Heart left ventricle (tissue), 16 donors: ENCODE results near the gene EXOC3L2. TPM values are rescaled to one million over a fixed set of nuclear protein-coding genes. Genes with fewer than 3 reads are reported as not detected.

Experiments used
- ATAC-seq, 4 donors: fragments of 200-7000 bp; cut with Tn5 transposase; one replicate each; pipeline ENCODE4 v1.9.1; 2020 to 2022; ENCODE audit warnings: moderate library complexity in 4 of 4, mild to moderate bottlenecking in 3 of 4, moderate number of reproducible peaks in 1 of 4
- DNase-seq, 5 donors: peaks; one replicate each; pipeline ENCODE4 v3.0.0-alpha.2; 2020
- H3K27ac ChIP-seq, 12 donors: fragments of 200-600 bp; sonication (generic) in 4 of 12; one replicate each; pipeline versions ENCODE4 v1.5.0 to v1.8.0; 2016 to 2022; ENCODE audit warnings: mild to moderate bottlenecking in 2 of 12
- H3K27me3 ChIP-seq, 9 donors: fragments of 200-600 bp; sonication (generic) in 2 of 9; one replicate each; pipeline versions ENCODE4 v1.5.1 to v1.8.0; 2016 to 2022; ENCODE audit warnings: mild to moderate bottlenecking in 3 of 9
- H3K36me3 ChIP-seq, 9 donors: fragments of 200-600 bp; sonication (generic) in 2 of 9; one replicate each; pipeline versions ENCODE4 v1.5.0 to v1.8.0; 2018 to 2022; ENCODE audit warnings: mild to moderate bottlenecking in 2 of 9
- H3K4me1 ChIP-seq, 12 donors: fragments of 200-600 bp; sonication (generic) in 4 of 12; one replicate each; pipeline versions ENCODE4 v1.5.0 to v1.8.0; 2016 to 2022; ENCODE audit warnings: mild to moderate bottlenecking in 3 of 12
- H3K4me3 ChIP-seq, 12 donors: fragments of 200-600 bp; sonication (generic) in 4 of 12; one replicate each; pipeline versions ENCODE4 v1.5.0 to v1.8.0; 2017 to 2022; ENCODE audit warnings: mild to moderate bottlenecking in 9 of 12, moderate library complexity in 4 of 12
- H3K9me3 ChIP-seq, 12 donors: fragments of 200-600 bp; sonication (generic) in 4 of 12; one replicate each; pipeline versions ENCODE4 v1.5.0 to v1.8.0; 2016 to 2022; ENCODE audit warnings: mild to moderate bottlenecking in 1 of 12
- CTCF ChIP-seq, 12 donors: fragments of 200-600 bp; sonication (generic) in 4 of 12; IDR thresholded peaks; one replicate each; pipeline versions ENCODE4 v1.5.0 to v1.8.0; 2018 to 2022; ENCODE audit warnings: antibody characterized with exemption in 12 of 12, mild to moderate bottlenecking in 5 of 12
- POLR2A ChIP-seq, 2 donors: fragments of 450-650 bp; IDR thresholded peaks; one replicate each; pipeline ENCODE4 v1.6.1; 2017; ENCODE audit warnings: antibody characterized with exemption in 2 of 2, mild to moderate bottlenecking in 2 of 2, moderate library complexity in 2 of 2
- WGBS, 4 donors: extraction: QIAGEN DNeasy Blood & Tissue Kit in 2 of 4; methylation state at CpG; one replicate each; pipeline versions ENCODE4 v1.1.5 to v1.1.7; 2013 to 2018; 5-methylcytosine and 5-hydroxymethylcytosine counted together
- intact Hi-C, 10 donors: fragments of 100-400 bp; cut with DNase I; formaldehyde crosslinking; loops; one replicate each; pipeline versions ENCODE4 v1.11.1 to v1.14.2; 2022
- polyA plus RNA-seq, 2 donors: library from polyadenylated mRNA; stranded (reverse); fragments of 200-250 nt; gene quantifications; one replicate each; pipeline ENCODE4 v1.2.3, GENCODE V29; 2013
- total RNA-seq, 9 donors: library from RNA; depleted of rRNA in 2 of 9; stranded (reverse); fragments of >200 nt in 2 of 9; fragmentation: NEBNext Ultra II Directional in 3 of 9; extraction: Animal tissue kit (Norgen Biotek cat#: 25700) in 3 of 9; gene quantifications; one replicate each; pipeline versions ENCODE4 v1.1.0 to v1.2.4, GENCODE V29; 2016 to 2023
- donor health status: ischemic (EF 13 %, LVEDD 7.1; RV severe dilation, severe dysfunction).
- donor health status: healthy with polysubstance abuse.
- donor health status: DM: no; HTN: yes; CAD: no.
- donor health status: DM: no; HTN: no; CAD: no.
- donor health status: ischemic (EF 25% LVEDD 6.9; RV normal size, moderate dysfunction).
- donor health status: ischemic (EF 25% LVEDD 5.7; RV mildly dilated, moderate dysfunction).
- donor health status: healthy.
- donor health status: DM: yes; HTN: yes; CAD: no.
- donor health status: ischemic (EF 35%, LVEDD 5.7; RV mildly dilated, moderate dysfunction).
- donor health status: nonischemic (EF 11% LVEDD 7.7; RV severe dilation, severe dysfunction).
- donor health status: DM: yes; HTN: yes; CAD: no.
- donor health status: PGD.
- donor health status: ischemic (EF 29% LVEDD 5.4; RV normal size, mild dysfunction).
- donor health status: nonischemic (EF 23%, LVEDD 6.1; RV moderate dilation, normal function).

EXOC3L2 gene
- total and polyA plus RNA-seq, 11 donors, result 0.32 to 2.5 (median 0.88) TPM

DNA sequence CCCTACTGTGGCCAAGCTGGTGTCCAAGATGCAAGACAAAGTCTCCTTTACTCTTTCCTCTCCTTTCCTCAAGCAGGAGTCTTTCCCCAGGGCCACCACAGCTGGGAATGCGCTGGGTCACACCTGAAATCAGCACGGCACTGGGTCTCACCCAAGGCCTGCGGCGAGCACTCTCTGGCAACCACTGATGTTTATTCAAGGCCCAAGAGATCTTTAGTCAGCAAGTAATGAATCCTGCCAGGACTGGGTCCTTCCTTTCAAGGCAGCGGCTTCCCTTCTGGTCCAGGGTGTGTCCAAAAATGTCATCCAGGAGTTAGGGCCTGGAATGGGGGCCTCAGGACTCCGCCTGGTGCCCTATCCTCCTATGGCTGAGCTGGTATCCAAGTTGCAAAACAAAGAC lies 42.6 kb downstream of the EXOC3L2 start:
- TF ChIP-seq POLR2A (IDR thresholded peaks at IDR 0.05) (no peak), CTCF (IDR thresholded peaks at IDR 0.05) (no peak)
- no peaks in the 10 kb centered on the region for H3K4me1 ChIP-seq
- intact Hi-C loops, result loop anchor here in 7 of 10 donors (5.0 kb wide), 2 partner anchors 45 to 135 kb away; partner anchors contain the start of gene EXOC3L2 (in 6 of the 7)

DNA sequence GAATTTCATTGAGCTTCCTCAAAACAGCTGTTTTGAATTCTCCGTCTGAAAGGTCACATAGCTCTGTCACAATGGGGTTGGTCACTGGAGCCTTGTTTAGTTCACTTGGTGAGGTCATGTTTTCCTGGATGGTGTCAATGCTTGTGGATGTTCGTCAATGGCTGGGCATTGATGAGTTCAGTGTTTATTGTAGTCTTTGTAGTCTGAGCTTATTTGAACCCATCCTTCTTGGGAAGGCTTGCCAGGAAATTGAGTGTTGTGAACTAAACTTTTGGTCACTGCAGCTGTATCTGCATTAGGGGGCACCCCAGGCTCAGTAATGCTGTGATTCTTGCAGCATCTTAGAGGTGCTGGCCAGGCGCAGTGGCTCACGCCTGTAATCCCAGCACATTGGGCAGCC lies 44.6 kb downstream of the EXOC3L2 start:
- no peaks in the 10 kb centered on the region for H3K4me1 ChIP-seq
- no peaks in the 10 kb centered on the region for H3K9me3 ChIP-seq
- TF ChIP-seq CTCF (IDR thresholded peaks at IDR 0.05) (peak; percentile 15 to 57 (median 40)), POLR2A (IDR thresholded peaks at IDR 0.05) (no peak)
- no peak overlapping the region for H3K27ac ChIP-seq
- no peaks in the 10 kb centered on the region for H3K27me3 ChIP-seq
- intact Hi-C loops, result loop anchor here in 8 of 10 donors (2.0 to 5.0 kb wide), 5 partner anchors 44 to 138 kb away; partner anchors contain the start of gene EXOC3L2 (in 7 of the 8)
- DNase-seq (peak in 1 of 5 donors; percentile 23), ATAC-seq (peak; percentile 51 to 69 (median 62))
- no peaks in the 10 kb centered on the region for H3K36me3 ChIP-seq
- no peak overlapping the region for H3K4me3 ChIP-seq
- 42 to 47% (median 46%) methylated on average over 4 of the region's 4 CpGs for WGBS, 4 donors

More for the DNA sequence above, 42.6 kb downstream of the EXOC3L2 start:
- no peak for DNase-seq
- Histone ChIP-seq H3K9me3 (no peaks in the 10 kb centered on the region), H3K36me3 (no peaks in the 10 kb centered on the region), H3K27ac (no peak overlapping the region), H3K4me3 (no peak overlapping the region), H3K27me3 (no peaks in the 10 kb centered on the region)
- ATAC-seq, result no peak
- 76 to 92% (median 80%) methylated on average over 5 to 6 of the region's 6 CpGs for WGBS, 4 donors

- no peaks in the 10 kb centered on the region for H3K27me3 ChIP-seq
- H3K9me3 ChIP-seq, result no peaks in the 10 kb centered on the region
- H3K27ac ChIP-seq, result no peak overlapping the region
- ATAC-seq, result no peak
- H3K4me3 ChIP-seq, result no peak overlapping the region
- TF ChIP-seq POLR2A (IDR thresholded peaks at IDR 0.05) (no peak), CTCF (IDR thresholded peaks at IDR 0.05) (no peak)
- H3K4me1 ChIP-seq, result no peaks in the 10 kb centered on the region
- H3K36me3 ChIP-seq, result no peaks in the 10 kb centered on the region
- no peak for DNase-seq
- 75 to 88% (median 85%) methylated on average over 6 of the region's 6 CpGs for WGBS, 4 donors
- intact Hi-C loops, result loop anchor here in 1 of 10 donors (10.0 kb wide), 1 partner anchor 149 kb away; the partner anchor contains the start of gene KLC3
Measured at GRCh38 chr19:45195764-45196163, 49.4 kb downstream of the EXOC3L2 start.

GRCh38 chr19:45191375-45191774 lies 53.8 kb downstream of the EXOC3L2 start:
- DNase-seq, result no peak

More at GRCh38 chr19:45191375-45191774, 53.8 kb downstream of the EXOC3L2 start:
- H3K27ac ChIP-seq, result no peak overlapping the region
- no peak overlapping the region for H3K4me3 ChIP-seq
- peaks cover 0 to 9% (median 0%) of the 10 kb centered on the region in 12 donors for H3K9me3 ChIP-seq
- 87 to 94% (median 93%) methylated on average over 4 of the region's 4 CpGs for WGBS, 4 donors
- TF ChIP-seq POLR2A (IDR thresholded peaks at IDR 0.05) (no peak), CTCF (IDR thresholded peaks at IDR 0.05) (no peak)
- no peaks in the 10 kb centered on the region for H3K27me3 ChIP-seq
- intact Hi-C loops, result loop anchor here in 1 of 10 donors (10.0 kb wide), 1 partner anchor 153 kb away; the partner anchor contains the start of gene KLC3
- H3K36me3 ChIP-seq, result peaks cover 0 to 5% (median 0%) of the 10 kb centered on the region in 9 donors
- no peaks in the 10 kb centered on the region for H3K4me1 ChIP-seq
- ATAC-seq, result no peak
